H1 (cell line): Measurements from ENCODE around the gene IL24. TPM values are rescaled to one million over a fixed set of nuclear protein-coding genes. Genes with fewer than 3 reads are reported as not detected.

Experiments
- CTCF ChIA-PET: fragments of 300-600 bp; sonication (Branson Sonifier 250); formaldehyde crosslinking; loops from one replicate; lab custom pipeline; 2021; ENCODE audit not compliant: partially characterized antibody; lab: Charles Lee
- POLR2A ChIA-PET: fragments of 300-600 bp; sonication (Branson Sonifier 250); formaldehyde crosslinking; loops from one replicate; lab custom pipeline; 2021; ENCODE audit warnings: inconsistent platforms; ENCODE audit not compliant: partially characterized antibody; lab: Charles Lee
- DNase-seq, 2 experiments: peaks; one replicate each; pipeline versions ENCODE4 v3.0.0 to v3.0.0-alpha.2; 2010 to 2022; ENCODE audit warnings: low spot score in 2 of 2, low read depth in 1 of 2, mixed read lengths in 1 of 2
- FAIRE-seq: peaks from 2 replicates; lab custom pipeline; 2011; peaks lifted over from hg19 to GRCh38; lab: Jason Lieb, UNC
- H2AFZ ChIP-seq: 2 replicates; pipeline ENCODE4 v1.8.1; 2012; ENCODE audit warnings: low read length, inconsistent platforms
- H2AK5ac ChIP-seq: 2 replicates; pipeline ENCODE4 v1.6.1; 2013; ENCODE audit warnings: low read depth, low read length
- H2BK120ac ChIP-seq: replicated peaks from 2 replicates; pipeline ENCODE3; 2013; ENCODE audit warnings: low read depth, low read length, inconsistent platforms
- H2BK12ac ChIP-seq: 2 replicates; pipeline ENCODE4 v1.6.1; 2013; ENCODE audit warnings: low read depth, low read length
- H2BK15ac ChIP-seq: 2 replicates; pipeline ENCODE4 v1.6.1; 2013; ENCODE audit warnings: low read length
- H2BK20ac ChIP-seq: 2 replicates; pipeline ENCODE4 v1.6.1; 2013; ENCODE audit warnings: low read length
- H2BK5ac ChIP-seq: 2 replicates; pipeline ENCODE4 v1.6.1; 2013; ENCODE audit warnings: low read depth, low read length
- H3K14ac ChIP-seq: 2 replicates; pipeline ENCODE4 v1.6.1; 2013; ENCODE audit warnings: inconsistent platforms; ENCODE audit not compliant: insufficient read length
- H3K18ac ChIP-seq: 2 replicates; pipeline ENCODE4 v1.6.1; 2013; ENCODE audit warnings: low read length; ENCODE audit errors: extremely low read depth
- H3K23ac ChIP-seq: 2 replicates; pipeline ENCODE4 v1.6.1; 2013; ENCODE audit warnings: inconsistent platforms; ENCODE audit not compliant: insufficient read length
- H3K23me2 ChIP-seq: 2 replicates; pipeline ENCODE4 v1.6.1; 2013; ENCODE audit warnings: low read depth, low read length
- H3K27ac ChIP-seq: 2 replicates; pipeline ENCODE4 v1.6.1; 2011; ENCODE audit warnings: low read depth, low read length, inconsistent platforms
- H3K27me3 ChIP-seq, 4 experiments: replicated peaks in 1 of 4; 1 replicate in 1 of 4; 2 replicates in 3 of 4; pipeline versions ENCODE4 v1.6.1 to v1.8.1; 2011 to 2013; ENCODE audit warnings: low read length in 3 of 4, mild to moderate bottlenecking in 3 of 4, inconsistent platforms in 2 of 4, mixed read lengths in 2 of 4, moderate library complexity in 1 of 4; ENCODE audit not compliant: control insufficient read depth in 3 of 4, insufficient read depth in 3 of 4; ENCODE audit errors: extremely low read depth in 1 of 4
- H3K36me3 ChIP-seq, 4 experiments: 2 replicates each; pipeline versions ENCODE4 v1.6.1 to v1.8.1; 2011 to 2013; ENCODE audit warnings: mild to moderate bottlenecking in 4 of 4, low read length in 3 of 4, moderate library complexity in 2 of 4, control low read depth in 1 of 4, inconsistent platforms in 1 of 4; ENCODE audit not compliant: insufficient read depth in 4 of 4, control insufficient read depth in 2 of 4
- H3K4ac ChIP-seq: replicated peaks from 2 replicates; pipeline ENCODE3; 2013; ENCODE audit warnings: low read length, low read depth, mixed read lengths, inconsistent platforms; ENCODE audit not compliant: insufficient read length
- H3K4me1 ChIP-seq, 4 experiments: replicated peaks in 1 of 4; 1 replicate in 1 of 4; 2 replicates in 3 of 4; pipeline versions ENCODE4 v1.6.1 to v1.8.1; 2011 to 2013; ENCODE audit warnings: low read length in 3 of 4, inconsistent platforms in 2 of 4, mixed read lengths in 1 of 4; ENCODE audit not compliant: insufficient read depth in 4 of 4, control insufficient read depth in 3 of 4
- H3K4me2 ChIP-seq, 2 experiments: 2 replicates each; pipeline versions ENCODE4 v1.6.1 to v1.8.1; 2011 to 2013; ENCODE audit warnings: low read depth in 2 of 2, low read length in 2 of 2, control low read depth in 1 of 2, inconsistent platforms in 1 of 2, mild to moderate bottlenecking in 1 of 2; ENCODE audit not compliant: insufficient read depth in 1 of 2
- H3K4me3 ChIP-seq, 4 experiments: fragments of 200-600, 300-600 bp in 1 of 4; sonication (generic), shearing (Covaris generic), sonication (Bioruptor Twin) in 1 of 4; 2 replicates each; pipeline versions ENCODE4 v1.5.1 to v1.8.1; 2011 to 2016; ENCODE audit warnings: low read length in 4 of 4, low read depth in 3 of 4, control low read depth in 2 of 4, inconsistent platforms in 2 of 4, mild to moderate bottlenecking in 2 of 4, mixed read lengths in 1 of 4, moderate library complexity in 1 of 4; ENCODE audit not compliant: insufficient read depth in 2 of 4; ENCODE audit errors: extremely low read depth in 1 of 4
- H3K56ac ChIP-seq: replicated peaks from 2 replicates; pipeline ENCODE3; 2013; ENCODE audit warnings: low read depth, mild to moderate bottlenecking, mixed read lengths, low read length, inconsistent platforms; ENCODE audit not compliant: insufficient read length
- H3K79me1 ChIP-seq: 2 replicates; pipeline ENCODE4 v1.6.1; 2013; ENCODE audit warnings: low read depth, low read length, control low read depth
- H3K79me2 ChIP-seq, 2 experiments: 2 replicates each; pipeline versions ENCODE4 v1.6.1 to v1.8.1; 2012 to 2013; ENCODE audit warnings: low read length in 2 of 2, mild to moderate bottlenecking in 2 of 2, inconsistent platforms in 1 of 2; ENCODE audit not compliant: insufficient read depth in 2 of 2, control insufficient read depth in 1 of 2
- H3K9ac ChIP-seq, 4 experiments: replicated peaks in 1 of 4; 1 replicate in 1 of 4; 2 replicates in 3 of 4; pipeline versions ENCODE4 v1.6.1 to v1.8.1; 2011 to 2013; ENCODE audit warnings: low read depth in 3 of 4, low read length in 3 of 4, control low read depth in 2 of 4, mild to moderate bottlenecking in 2 of 4, moderate library complexity in 2 of 4, inconsistent platforms in 1 of 4; ENCODE audit errors: extremely low read depth in 1 of 4
- H3K9me3 ChIP-seq, 2 experiments: 2 replicates each; pipeline versions ENCODE4 v1.6.1 to v1.8.1; 2012 to 2013; ENCODE audit warnings: mild to moderate bottlenecking in 2 of 2, moderate library complexity in 2 of 2, control low read depth in 1 of 2, inconsistent platforms in 1 of 2, low read depth in 1 of 2, low read length in 1 of 2, mixed read lengths in 1 of 2; ENCODE audit not compliant: insufficient read depth in 2 of 2
- H4K20me1 ChIP-seq, 2 experiments: replicated peaks in 1 of 2; 2 replicates each; pipeline versions ENCODE3 to v1.8.1; 2011 to 2013; ENCODE audit warnings: inconsistent platforms in 2 of 2, low read length in 2 of 2, mild to moderate bottlenecking in 1 of 2; ENCODE audit not compliant: insufficient read depth in 2 of 2, control insufficient read depth in 1 of 2
- H4K5ac ChIP-seq: 2 replicates; pipeline ENCODE4 v1.6.1; 2013; ENCODE audit warnings: low read length, low read depth, mixed read lengths, inconsistent platforms; ENCODE audit not compliant: insufficient read length
- H4K8ac ChIP-seq: 2 replicates; pipeline ENCODE4 v1.8.0; 2013; ENCODE audit warnings: mild to moderate bottlenecking, moderate library complexity, low read length, inconsistent platforms; ENCODE audit not compliant: insufficient read depth; ENCODE audit errors: extremely low read depth
- H4K91ac ChIP-seq: replicated peaks from 2 replicates; pipeline ENCODE3; 2013; ENCODE audit warnings: low read length, mixed read lengths, inconsistent platforms; ENCODE audit not compliant: insufficient read length
- BRCA1 ChIP-seq: IDR thresholded peaks from 2 replicates; pipeline ENCODE4 v1.6.1; 2012; ENCODE audit warnings: low read depth, low read length, improper control_type of control experiment
- CHD1 ChIP-seq: IDR thresholded peaks from 2 replicates; pipeline ENCODE4 v1.6.1; 2012; ENCODE audit warnings: low read depth, low read length, improper control_type of control experiment
- JUN ChIP-seq: IDR thresholded peaks from 2 replicates; pipeline ENCODE4 v1.6.1; 2011; ENCODE audit warnings: low read depth, mild to moderate bottlenecking, improper control_type of control experiment, low read length
- KDM4A ChIP-seq: IDR thresholded peaks from one replicate; pipeline ENCODE4 v1.7.1; 2012; ENCODE audit warnings: low read depth, mild to moderate bottlenecking, moderate library complexity, low read length, inconsistent platforms; ENCODE audit not compliant: severe bottlenecking
- NRF1 ChIP-seq: IDR thresholded peaks from 2 replicates; pipeline ENCODE4 v1.6.1; 2011; ENCODE audit warnings: mild to moderate bottlenecking, low read depth, low read length, improper control_type of control experiment
- SIN3A ChIP-seq, 2 experiments: IDR thresholded peaks in 1 of 2; conservative IDR thresholded peaks in 1 of 2; 2 replicates each; pipeline ENCODE4 v1.6.1; 2011 to 2012; ENCODE audit warnings: low read length in 2 of 2, improper control_type of control experiment in 1 of 2, low read depth in 1 of 2, mild to moderate bottlenecking in 1 of 2
- TAF7 ChIP-seq: optimal IDR thresholded peaks from 2 replicates; pipeline ENCODE3; 2011; ENCODE audit warnings: low read depth, mild to moderate bottlenecking, inconsistent platforms, low read length, moderate library complexity, borderline replicate concordance
- USF2 ChIP-seq: IDR thresholded peaks from 2 replicates; pipeline ENCODE4 v1.6.1; 2011; ENCODE audit warnings: low read length, improper control_type of control experiment
- WGBS, 2 experiments: shearing (Covaris generic) in 1 of 2; methylation state at CpG; one replicate each; pipeline versions ENCODE4 v1.1.6 to v1.1.7; 2013 to 2015; ENCODE audit warnings: low lambda C conversion rate in 2 of 2, mixed read lengths in 2 of 2, inconsistent platforms in 1 of 2, low coverage in 1 of 2, missing lambda C conversion rate in 1 of 2; ENCODE audit not compliant: insufficient replicate concordance in 2 of 2, insufficient coverage in 1 of 2, insufficient read length in 1 of 2; ENCODE audit errors: extremely low coverage in 1 of 2, missing lambda C conversion rate in 1 of 2; 5-methylcytosine and 5-hydroxymethylcytosine counted together
- polyA plus RNA-seq, 7 experiments: library from polyadenylated mRNA; depleted of rRNA in 3 of 7; stranded (reverse) in 5 of 7; unstranded in 2 of 7; fragments of >200 nt in 5 of 7; fragments of 200-250 nt in 2 of 7; gene quantifications; 1 replicate in 5 of 7; 2 replicates in 1 of 7; 4 replicates in 1 of 7; pipeline versions ENCODE4 v1.2.1 to v1.2.3, GENCODE V29; 2011 to 2013; ENCODE audit warnings: missing spikeins in 2 of 7, mixed read lengths in 2 of 7
- total RNA-seq: library from RNA; stranded (reverse); fragmentation: NEBNext Ultra II Directional; extraction: Animal tissue kit (Norgen Biotek cat#: 25700); gene quantifications from 2 replicates; pipeline ENCODE4 v1.2.1, GENCODE V29; 2021

IL24 gene
- total and polyA plus RNA-seq, 2 of the 8 experiments (the other 6 are each of a cell fraction or from before 2014, with no cell fraction given), result not detected

GRCh38 chr1:206875752-206876377, 21.4 kb upstream of the IL24 start:
- no peaks in the 10 kb centered on the region for H3K79me2 ChIP-seq
- no peak overlapping the region for H4K8ac ChIP-seq
- DNase-seq (no peak), FAIRE-seq (no peak)
- H3K9me3 ChIP-seq, result peaks cover 3 to 20% of the 10 kb centered on the region in 2 experiments
- H2BK12ac ChIP-seq, result no peak overlapping the region
- H3K79me1 ChIP-seq, result no peaks in the 10 kb centered on the region
- POLR2A ChIA-PET, result no interaction called here
- no peak overlapping the region for H3K4ac ChIP-seq
- no peak overlapping the region for H3K4me2 ChIP-seq
- no peak overlapping the region for H3K23ac ChIP-seq
- no peaks in the 10 kb centered on the region for H3K4me1 ChIP-seq
- 77% methylated on average over 3 of the region's 3 CpGs; no CpG with 5 or more reads in 1 of the 2 experiments for WGBS, 2 experiments
- no peak overlapping the region for H2BK120ac ChIP-seq
- no peak overlapping the region for H4K91ac ChIP-seq
- no peak overlapping the region for H2BK15ac ChIP-seq
- no peak overlapping the region for H2AFZ ChIP-seq
- no peak overlapping the region for H4K5ac ChIP-seq
- no peaks in the 10 kb centered on the region for H3K23me2 ChIP-seq
- H3K36me3 ChIP-seq, result no peaks in the 10 kb centered on the region
- H4K20me1 ChIP-seq, result no peaks in the 10 kb centered on the region
- no peaks in the 10 kb centered on the region; a peak in 1 of 7 replicates for H3K27me3 ChIP-seq
- no peak overlapping the region for H3K4me3 ChIP-seq
- no peak overlapping the region for H3K9ac ChIP-seq
- H2BK5ac ChIP-seq, result no peak overlapping the region
- no peak overlapping the region for H3K14ac ChIP-seq
- no peak overlapping the region for H2AK5ac ChIP-seq
- H3K18ac ChIP-seq, result no peak overlapping the region
- H2BK20ac ChIP-seq, result no peak overlapping the region
- H3K56ac ChIP-seq, result no peak overlapping the region
- TF ChIP-seq KDM4A, result no peak
- no peak for TF ChIP-seq USF2
- no peak for TF ChIP-seq BRCA1
- no peak for TF ChIP-seq SIN3A (conservative IDR thresholded peaks at IDR 0.05 in 1 of 2, IDR thresholded peaks at IDR 0.05 in 1 of 2; ENCODE audit: low read depth in 1 of 2, low read length in 2 of 2)
- no peak for TF ChIP-seq CHD1
- no peak for TF ChIP-seq TAF7
- no peak for TF ChIP-seq NRF1
- TF ChIP-seq JUN, result no peak
- H3K27ac ChIP-seq, result no peak overlapping the region
- CTCF ChIA-PET, result no interaction called here
